ENCODE results near the gene NDUFB6. TPM values are rescaled to one million over a fixed set of nuclear protein-coding genes. Genes with fewer than 3 reads are reported as not detected.

The NDUFB6 gene
- total RNA-seq, 1 experiment from 2014 or later: 56.0 TPM

DNA sequence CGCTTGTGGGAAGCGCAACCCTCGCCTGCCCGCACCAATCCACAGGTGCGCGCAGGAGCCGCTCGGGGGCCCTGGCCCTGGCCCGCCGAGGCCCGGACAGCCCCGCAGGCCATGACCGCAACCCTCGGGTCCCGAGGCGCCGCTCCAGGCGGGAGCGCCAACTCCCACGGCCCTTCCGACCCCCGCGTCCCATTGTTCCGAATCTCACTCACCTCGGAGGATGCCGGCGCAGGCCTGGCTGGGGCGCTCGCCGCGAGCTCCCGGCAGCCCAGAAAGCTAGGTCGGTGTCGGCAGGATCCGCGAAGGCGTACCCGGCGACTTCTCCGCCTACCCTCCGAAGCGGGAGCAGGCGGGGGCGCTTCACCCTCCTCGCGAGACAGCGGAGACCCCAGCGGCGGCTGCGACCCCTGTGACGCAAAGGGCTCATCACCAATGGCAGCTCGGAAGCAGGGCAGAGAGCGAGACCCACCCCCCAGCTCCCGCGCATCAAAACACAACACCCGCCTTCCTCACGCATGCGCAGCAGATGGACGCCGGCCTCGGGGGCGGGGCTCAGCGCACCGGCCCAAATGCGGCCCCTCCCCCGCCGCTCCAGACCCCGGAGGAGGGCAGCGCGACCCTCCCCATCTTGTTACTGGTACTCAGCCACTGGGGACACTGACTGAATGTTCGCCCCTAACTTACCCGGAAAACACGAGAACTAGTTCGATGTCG is 22.2 kb downstream of the NDUFB6 start (continued):
- TF ChIP-seq, protein P1, sequence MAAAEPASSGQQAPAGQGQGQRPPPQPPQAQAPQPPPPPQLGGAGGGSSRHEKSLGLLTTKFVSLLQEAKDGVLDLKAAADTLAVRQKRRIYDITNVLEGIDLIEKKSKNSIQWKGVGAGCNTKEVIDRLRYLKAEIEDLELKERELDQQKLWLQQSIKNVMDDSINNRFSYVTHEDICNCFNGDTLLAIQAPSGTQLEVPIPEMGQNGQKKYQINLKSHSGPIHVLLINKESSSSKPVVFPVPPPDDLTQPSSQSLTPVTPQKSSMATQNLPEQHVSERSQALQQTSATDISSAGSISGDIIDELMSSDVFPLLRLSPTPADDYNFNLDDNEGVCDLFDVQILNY (CRISPR knock-in tag; IDR thresholded peaks at IDR 0.05): peak; percentile 67; the same call in 1 of the 2 replicates
- TF ChIP-seq, protein P2, sequence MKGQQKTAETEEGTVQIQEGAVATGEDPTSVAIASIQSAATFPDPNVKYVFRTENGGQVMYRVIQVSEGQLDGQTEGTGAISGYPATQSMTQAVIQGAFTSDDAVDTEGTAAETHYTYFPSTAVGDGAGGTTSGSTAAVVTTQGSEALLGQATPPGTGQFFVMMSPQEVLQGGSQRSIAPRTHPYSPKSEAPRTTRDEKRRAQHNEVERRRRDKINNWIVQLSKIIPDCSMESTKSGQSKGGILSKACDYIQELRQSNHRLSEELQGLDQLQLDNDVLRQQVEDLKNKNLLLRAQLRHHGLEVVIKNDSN (CRISPR knock-in tag; IDR thresholded peaks at IDR 0.05): peak; percentile 13; the same call in 1 of the 2 replicates
- TF ChIP-seq NFATC4 (CRISPR knock-in tag; IDR thresholded peaks at IDR 0.05) (no peak), KAT7 (CRISPR knock-in tag; IDR thresholded peaks at IDR 0.05; ENCODE audit: borderline replicate concordance) (peak; percentile 83; the same call in 1 of the 2 replicates), GRHL2 (CRISPR knock-in tag; IDR thresholded peaks at IDR 0.05; ENCODE audit: insufficient replicate concordance, severe bottlenecking) (no peak), ZNF317 (CRISPR knock-in tag; IDR thresholded peaks at IDR 0.05; ENCODE audit: borderline replicate concordance, low read depth) (no peak), GTF2I (CRISPR knock-in tag; conservative IDR thresholded peaks at IDR 0.05) (peak; percentile 69), IRF2 (CRISPR knock-in tag; IDR thresholded peaks at IDR 0.05; ENCODE audit: borderline replicate concordance, low read depth) (no peak), SMAD3 (CRISPR knock-in tag; IDR thresholded peaks at IDR 0.05; ENCODE audit: borderline replicate concordance) (no peak), ZNF671 (CRISPR knock-in tag; IDR thresholded peaks at IDR 0.05) (no peak), MYBL2 (CRISPR knock-in tag; IDR thresholded peaks at IDR 0.05) (0 out of 2 replicates have a peak, but pooled peaks have one; percentile 51)
- TF ChIP-seq, protein P3, sequence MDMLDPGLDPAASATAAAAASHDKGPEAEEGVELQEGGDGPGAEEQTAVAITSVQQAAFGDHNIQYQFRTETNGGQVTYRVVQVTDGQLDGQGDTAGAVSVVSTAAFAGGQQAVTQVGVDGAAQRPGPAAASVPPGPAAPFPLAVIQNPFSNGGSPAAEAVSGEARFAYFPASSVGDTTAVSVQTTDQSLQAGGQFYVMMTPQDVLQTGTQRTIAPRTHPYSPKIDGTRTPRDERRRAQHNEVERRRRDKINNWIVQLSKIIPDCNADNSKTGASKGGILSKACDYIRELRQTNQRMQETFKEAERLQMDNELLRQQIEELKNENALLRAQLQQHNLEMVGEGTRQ (CRISPR knock-in tag; IDR thresholded peaks at IDR 0.05): no peak
- TF ChIP-seq, protein P4, sequence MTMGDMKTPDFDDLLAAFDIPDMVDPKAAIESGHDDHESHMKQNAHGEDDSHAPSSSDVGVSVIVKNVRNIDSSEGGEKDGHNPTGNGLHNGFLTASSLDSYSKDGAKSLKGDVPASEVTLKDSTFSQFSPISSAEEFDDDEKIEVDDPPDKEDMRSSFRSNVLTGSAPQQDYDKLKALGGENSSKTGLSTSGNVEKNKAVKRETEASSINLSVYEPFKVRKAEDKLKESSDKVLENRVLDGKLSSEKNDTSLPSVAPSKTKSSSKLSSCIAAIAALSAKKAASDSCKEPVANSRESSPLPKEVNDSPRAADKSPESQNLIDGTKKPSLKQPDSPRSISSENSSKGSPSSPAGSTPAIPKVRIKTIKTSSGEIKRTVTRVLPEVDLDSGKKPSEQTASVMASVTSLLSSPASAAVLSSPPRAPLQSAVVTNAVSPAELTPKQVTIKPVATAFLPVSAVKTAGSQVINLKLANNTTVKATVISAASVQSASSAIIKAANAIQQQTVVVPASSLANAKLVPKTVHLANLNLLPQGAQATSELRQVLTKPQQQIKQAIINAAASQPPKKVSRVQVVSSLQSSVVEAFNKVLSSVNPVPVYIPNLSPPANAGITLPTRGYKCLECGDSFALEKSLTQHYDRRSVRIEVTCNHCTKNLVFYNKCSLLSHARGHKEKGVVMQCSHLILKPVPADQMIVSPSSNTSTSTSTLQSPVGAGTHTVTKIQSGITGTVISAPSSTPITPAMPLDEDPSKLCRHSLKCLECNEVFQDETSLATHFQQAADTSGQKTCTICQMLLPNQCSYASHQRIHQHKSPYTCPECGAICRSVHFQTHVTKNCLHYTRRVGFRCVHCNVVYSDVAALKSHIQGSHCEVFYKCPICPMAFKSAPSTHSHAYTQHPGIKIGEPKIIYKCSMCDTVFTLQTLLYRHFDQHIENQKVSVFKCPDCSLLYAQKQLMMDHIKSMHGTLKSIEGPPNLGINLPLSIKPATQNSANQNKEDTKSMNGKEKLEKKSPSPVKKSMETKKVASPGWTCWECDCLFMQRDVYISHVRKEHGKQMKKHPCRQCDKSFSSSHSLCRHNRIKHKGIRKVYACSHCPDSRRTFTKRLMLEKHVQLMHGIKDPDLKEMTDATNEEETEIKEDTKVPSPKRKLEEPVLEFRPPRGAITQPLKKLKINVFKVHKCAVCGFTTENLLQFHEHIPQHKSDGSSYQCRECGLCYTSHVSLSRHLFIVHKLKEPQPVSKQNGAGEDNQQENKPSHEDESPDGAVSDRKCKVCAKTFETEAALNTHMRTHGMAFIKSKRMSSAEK (CRISPR knock-in tag; IDR thresholded peaks at IDR 0.05; ENCODE audit: borderline replicate concordance): no peak
- TF ChIP-seq, protein P5, sequence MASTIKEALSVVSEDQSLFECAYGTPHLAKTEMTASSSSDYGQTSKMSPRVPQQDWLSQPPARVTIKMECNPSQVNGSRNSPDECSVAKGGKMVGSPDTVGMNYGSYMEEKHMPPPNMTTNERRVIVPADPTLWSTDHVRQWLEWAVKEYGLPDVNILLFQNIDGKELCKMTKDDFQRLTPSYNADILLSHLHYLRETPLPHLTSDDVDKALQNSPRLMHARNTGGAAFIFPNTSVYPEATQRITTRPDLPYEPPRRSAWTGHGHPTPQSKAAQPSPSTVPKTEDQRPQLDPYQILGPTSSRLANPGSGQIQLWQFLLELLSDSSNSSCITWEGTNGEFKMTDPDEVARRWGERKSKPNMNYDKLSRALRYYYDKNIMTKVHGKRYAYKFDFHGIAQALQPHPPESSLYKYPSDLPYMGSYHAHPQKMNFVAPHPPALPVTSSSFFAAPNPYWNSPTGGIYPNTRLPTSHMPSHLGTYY (CRISPR knock-in tag; IDR thresholded peaks at IDR 0.05): no peak

DNA sequence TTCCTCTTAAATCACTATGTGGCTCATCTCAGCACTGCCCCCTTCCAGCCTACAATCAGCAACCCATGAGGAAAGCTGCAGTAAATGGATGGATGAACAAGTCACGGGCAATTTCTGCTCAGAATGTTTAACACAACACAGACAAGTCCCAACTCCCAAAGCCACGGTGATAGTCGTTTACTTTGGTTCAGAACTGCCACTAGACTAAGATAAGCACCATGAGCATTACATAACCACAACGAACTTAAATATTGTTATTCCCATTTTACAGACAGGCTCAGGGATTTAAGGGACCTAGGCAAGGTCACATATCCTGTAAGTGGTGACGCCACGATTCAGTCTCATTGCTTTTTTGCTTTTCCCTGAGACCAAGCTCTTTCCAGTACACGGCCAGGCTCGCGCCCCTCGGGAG is 22.8 kb downstream of the NDUFB6 start:
- H3K36me3 Mint-ChIP-seq: peaks cover 22% of the 10 kb centered on the region
- ATAC-seq: no peak
- H3K4me3 Mint-ChIP-seq: peak overlapping the region; percentile 91
- H3K4me1 Mint-ChIP-seq: peaks cover 24% of the 10 kb centered on the region
- H3K27me3 Mint-ChIP-seq (ENCODE audit: low read depth): no peaks in the 10 kb centered on the region
- ChIA-PET POLR2A (interaction anchor here (0.8 to 3.8 kb wide), 11 partner anchors 9 to 452 kb away, joined by 3 to 36 read pairs (median 4); partner anchors contain the start of genes ACO1, APTX, NDUFB6 and RIGI), CTCF (interaction anchor here (0.6 to 4.7 kb wide), 10 partner anchors 11 to 172 kb away, joined by 3 to 49 read pairs (median 6); partner anchors contain the start of genes ACO1, NDUFB6 and RIGI)
- H3K27ac Mint-ChIP-seq: peak overlapping the region; percentile 98
- DNase-seq (ENCODE audit: low spot score): no peak
- no peaks in the 10 kb centered on the region for H3K9me3 Mint-ChIP-seq
- TF ChIP-seq HMGA2 (CRISPR knock-in tag; IDR thresholded peaks at IDR 0.05): no peak
- no peak for TF ChIP-seq NR1H2 (CRISPR knock-in tag; IDR thresholded peaks at IDR 0.05)
- TF ChIP-seq, protein P6, sequence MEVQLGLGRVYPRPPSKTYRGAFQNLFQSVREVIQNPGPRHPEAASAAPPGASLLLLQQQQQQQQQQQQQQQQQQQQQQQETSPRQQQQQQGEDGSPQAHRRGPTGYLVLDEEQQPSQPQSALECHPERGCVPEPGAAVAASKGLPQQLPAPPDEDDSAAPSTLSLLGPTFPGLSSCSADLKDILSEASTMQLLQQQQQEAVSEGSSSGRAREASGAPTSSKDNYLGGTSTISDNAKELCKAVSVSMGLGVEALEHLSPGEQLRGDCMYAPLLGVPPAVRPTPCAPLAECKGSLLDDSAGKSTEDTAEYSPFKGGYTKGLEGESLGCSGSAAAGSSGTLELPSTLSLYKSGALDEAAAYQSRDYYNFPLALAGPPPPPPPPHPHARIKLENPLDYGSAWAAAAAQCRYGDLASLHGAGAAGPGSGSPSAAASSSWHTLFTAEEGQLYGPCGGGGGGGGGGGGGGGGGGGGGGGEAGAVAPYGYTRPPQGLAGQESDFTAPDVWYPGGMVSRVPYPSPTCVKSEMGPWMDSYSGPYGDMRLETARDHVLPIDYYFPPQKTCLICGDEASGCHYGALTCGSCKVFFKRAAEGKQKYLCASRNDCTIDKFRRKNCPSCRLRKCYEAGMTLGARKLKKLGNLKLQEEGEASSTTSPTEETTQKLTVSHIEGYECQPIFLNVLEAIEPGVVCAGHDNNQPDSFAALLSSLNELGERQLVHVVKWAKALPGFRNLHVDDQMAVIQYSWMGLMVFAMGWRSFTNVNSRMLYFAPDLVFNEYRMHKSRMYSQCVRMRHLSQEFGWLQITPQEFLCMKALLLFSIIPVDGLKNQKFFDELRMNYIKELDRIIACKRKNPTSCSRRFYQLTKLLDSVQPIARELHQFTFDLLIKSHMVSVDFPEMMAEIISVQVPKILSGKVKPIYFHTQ (CRISPR knock-in tag; IDR thresholded peaks at IDR 0.05): no peak
- TF ChIP-seq ZNF396 (CRISPR knock-in tag; IDR thresholded peaks at IDR 0.05; ENCODE audit: borderline replicate concordance): no peak
- TF ChIP-seq ELF4 (CRISPR knock-in tag; IDR thresholded peaks at IDR 0.05; ENCODE audit: low read depth): no peak
- TF ChIP-seq GRHL2 (CRISPR knock-in tag; IDR thresholded peaks at IDR 0.05; ENCODE audit: insufficient replicate concordance, severe bottlenecking): no peak
- no peak for TF ChIP-seq NR3C1 (CRISPR knock-in tag; conservative IDR thresholded peaks at IDR 0.05; ENCODE audit: low read depth)
- TF ChIP-seq, protein P5 (CRISPR knock-in tag; IDR thresholded peaks at IDR 0.05): no peak
- TF ChIP-seq ZNF138 (CRISPR knock-in tag; conservative IDR thresholded peaks at IDR 0.05): no peak
- TF ChIP-seq JAZF1 (CRISPR knock-in tag; IDR thresholded peaks at IDR 0.05): no peak
- TF ChIP-seq NFE2L1 (CRISPR knock-in tag; IDR thresholded peaks at IDR 0.05): no peak

All from WTC11 (cell line).